LNCaP clone FGC (cell line): ENCODE results near the gene STX12.
A peak's percentile ranks its signal among the peaks of the same experiment; 100 is the strongest.
"Not testable (repeated sequence)": the region's sequence is repeated elsewhere in the genome, so short reads cannot be mapped to it uniquely, and the experiment has no call there.

Experiments
- DNase-seq: peaks from one replicate; pipeline ENCODE4 v3.0.0-alpha.2; 2011; ENCODE audit warnings: low read depth
- H3K4me3 ChIP-seq: 2 replicates; pipeline ENCODE4 v1.5.1; 2011; ENCODE audit warnings: mild to moderate bottlenecking, low read depth, low read length, control low read depth
- TF ChIP-seq, protein P1 (sequence below): IDR thresholded peaks from 2 replicates; pipeline ENCODE4 v1.5.1; 2012; ENCODE audit warnings: mild to moderate bottlenecking; ENCODE audit not compliant: control insufficient read depth, insufficient read depth; ENCODE audit errors: extremely low read depth

The STX12 gene

DNA sequence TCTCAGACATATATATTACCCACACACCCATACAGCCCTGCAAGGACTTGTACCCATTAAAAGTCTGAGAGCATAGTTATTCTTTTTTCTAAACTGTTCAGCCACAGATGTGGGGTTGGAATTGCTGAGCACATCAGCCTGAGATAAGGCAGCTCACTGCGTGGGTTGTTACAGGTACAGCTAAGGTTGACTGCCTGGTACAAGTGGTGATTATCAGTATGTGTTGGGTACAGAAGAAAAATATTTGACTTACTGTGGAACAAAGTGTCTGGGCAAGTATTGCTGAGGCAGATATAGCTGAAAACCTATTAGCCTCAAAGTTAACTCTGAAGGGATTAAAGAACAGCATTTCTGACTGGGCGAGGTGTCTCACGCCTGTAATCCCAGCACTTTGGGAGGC is 5.0 kb downstream of the STX12 start:
- DNase-seq = no peak
- TF ChIP-seq, protein P1, sequence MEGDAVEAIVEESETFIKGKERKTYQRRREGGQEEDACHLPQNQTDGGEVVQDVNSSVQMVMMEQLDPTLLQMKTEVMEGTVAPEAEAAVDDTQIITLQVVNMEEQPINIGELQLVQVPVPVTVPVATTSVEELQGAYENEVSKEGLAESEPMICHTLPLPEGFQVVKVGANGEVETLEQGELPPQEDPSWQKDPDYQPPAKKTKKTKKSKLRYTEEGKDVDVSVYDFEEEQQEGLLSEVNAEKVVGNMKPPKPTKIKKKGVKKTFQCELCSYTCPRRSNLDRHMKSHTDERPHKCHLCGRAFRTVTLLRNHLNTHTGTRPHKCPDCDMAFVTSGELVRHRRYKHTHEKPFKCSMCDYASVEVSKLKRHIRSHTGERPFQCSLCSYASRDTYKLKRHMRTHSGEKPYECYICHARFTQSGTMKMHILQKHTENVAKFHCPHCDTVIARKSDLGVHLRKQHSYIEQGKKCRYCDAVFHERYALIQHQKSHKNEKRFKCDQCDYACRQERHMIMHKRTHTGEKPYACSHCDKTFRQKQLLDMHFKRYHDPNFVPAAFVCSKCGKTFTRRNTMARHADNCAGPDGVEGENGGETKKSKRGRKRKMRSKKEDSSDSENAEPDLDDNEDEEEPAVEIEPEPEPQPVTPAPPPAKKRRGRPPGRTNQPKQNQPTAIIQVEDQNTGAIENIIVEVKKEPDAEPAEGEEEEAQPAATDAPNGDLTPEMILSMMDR = no peak
- no peak overlapping the region for H3K4me3 ChIP-seq

- TF ChIP-seq, protein P1 = no peak
- H3K4me3 ChIP-seq = no peak overlapping the region
- DNase-seq = no peak
Observed at GRCh38 chr1:27779122-27779521, 6.1 kb downstream of the STX12 start.

GRCh38 chr1:27782950-27783349 is 9.9 kb downstream of the STX12 start:
- no peak overlapping the region for H3K4me3 ChIP-seq
- TF ChIP-seq, protein P1 = no peak
- DNase-seq = no peak

DNA sequence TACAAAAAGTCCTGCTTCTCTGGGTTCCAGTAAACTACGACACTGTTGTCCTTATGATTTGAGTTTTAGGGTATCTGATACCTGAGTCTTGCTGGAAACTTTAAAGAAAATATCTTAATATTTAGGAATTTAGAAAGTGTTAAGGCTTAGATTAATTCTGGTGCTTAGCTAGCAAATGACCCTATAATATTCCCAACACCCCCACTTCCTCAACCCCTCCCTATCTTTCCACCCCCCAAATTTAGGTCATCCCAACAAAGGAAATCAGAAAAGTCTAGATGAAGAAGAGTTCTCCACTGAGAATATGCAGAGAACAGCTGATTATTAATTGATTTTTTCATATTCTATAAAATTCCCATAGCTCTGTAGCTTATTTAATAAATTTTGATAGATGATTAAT is 11.7 kb downstream of the STX12 start:
- DNase-seq = no peak
- H3K4me3 ChIP-seq = no peak overlapping the region
- TF ChIP-seq, protein P1 = no peak

GRCh38 chr1:27785781-27786455 is 12.9 kb downstream of the STX12 start:
- DNase-seq = no peak
- no peak overlapping the region for H3K4me3 ChIP-seq
- TF ChIP-seq, protein P1 = no peak

GRCh38 chr1:27787895-27788294 is 14.9 kb downstream of the STX12 start:
- no peak for DNase-seq
- TF ChIP-seq, protein P1 = no peak
- no peak overlapping the region for H3K4me3 ChIP-seq

GRCh38 chr1:27789540-27790041 is 16.6 kb downstream of the STX12 start:
- TF ChIP-seq, protein P1 = no peak
- DNase-seq = peak; percentile 96
- peak overlapping the region; percentile 0; the same call in 1 of the 2 replicates for H3K4me3 ChIP-seq

- DNase-seq = not testable (repeated sequence)
- H3K4me3 ChIP-seq = peak overlapping the region; percentile 0; the same call in 1 of the 2 replicates
Observed at GRCh38 chr1:27790270-27790669, 17.3 kb downstream of the STX12 start.
